Gastroesophageal sphincter (tissue), 4 donors: ENCODE data around the gene MORF4L1. TPM values are rescaled to one million over a fixed set of nuclear protein-coding genes. Genes with fewer than 3 reads are reported as not detected.

ENCODE experiments used
- ATAC-seq: fragments of 150-250 bp; one replicate; pipeline ENCODE4 v1.9.1; 2016; ENCODE audit warnings: mild to moderate bottlenecking, moderate library complexity
- H3K27ac ChIP-seq, 4 donors: fragments of 200-600 bp; sonication (generic) in 3 of 4; 1 replicate in 3 of 4; 2 replicates in 1 of 4; pipeline ENCODE4 v1.5.1; 2016 to 2019
- H3K27me3 ChIP-seq: fragments of 200-600 bp; sonication (generic); one replicate; pipeline ENCODE4 v1.5.1; 2019
- H3K36me3 ChIP-seq, 2 donors: fragments of 200-600 bp; sonication (generic); one replicate each; pipeline ENCODE4 v1.5.1; 2019; ENCODE audit warnings: control low read depth in 1 of 2
- H3K4me1 ChIP-seq, 3 donors: fragments of 200-600 bp; sonication (generic); 1 replicate in 2 of 3; 2 replicates in 1 of 3; pipeline ENCODE4 v1.5.1; 2016 to 2019; ENCODE audit warnings: control low read depth in 2 of 3
- H3K4me3 ChIP-seq, 2 donors: fragments of 200-600 bp; sonication (generic); one replicate each; pipeline ENCODE4 v1.5.1; 2019; ENCODE audit warnings: mild to moderate bottlenecking in 1 of 2, moderate library complexity in 1 of 2
- H3K9me3 ChIP-seq, 3 donors: fragments of 200-600 bp; sonication (generic); one replicate each; pipeline ENCODE4 v1.5.1; 2017 to 2019; ENCODE audit warnings: control low read depth in 2 of 3
- EP300 ChIP-seq: sonication (generic); formaldehyde crosslinking; IDR thresholded peaks from one replicate; pipeline ENCODE4 v1.6.1; 2017; ENCODE audit warnings: antibody characterized with exemption, mild to moderate bottlenecking
- POLR2A ChIP-seq, 2 donors: fragments of 450-650 bp; IDR thresholded peaks; one replicate each; pipeline ENCODE4 v1.6.1; 2017; ENCODE audit warnings: antibody characterized with exemption in 2 of 2, mild to moderate bottlenecking in 2 of 2, moderate library complexity in 1 of 2
- POLR2AphosphoS5 ChIP-seq: sonication (generic); formaldehyde crosslinking; IDR thresholded peaks from one replicate; pipeline ENCODE4 v1.6.1; 2017; ENCODE audit warnings: antibody characterized with exemption
- WGBS, 2 donors: methylation state at CpG; one replicate each; pipeline ENCODE4 v1.1.5; 2018; ENCODE audit warnings: low coverage in 1 of 2; 5-methylcytosine and 5-hydroxymethylcytosine counted together
- total RNA-seq, 4 donors: library from RNA; depleted of rRNA; stranded (reverse); fragments of >200 nt; gene quantifications; one replicate each; pipeline ENCODE4 v1.1.0, GENCODE V29; 2016
- TF ChIP-seq, protein P1 (sequence below), 4 experiments: fragments of 200-600 bp in 2 of 4; fragments of 450-650 bp in 2 of 4; sonication (generic) in 1 of 4; IDR thresholded peaks; one replicate each; pipeline ENCODE4 v1.5.1; 2017 to 2019; ENCODE audit warnings: antibody characterized with exemption in 4 of 4, mild to moderate bottlenecking in 2 of 4, moderate library complexity in 2 of 4

Gene MORF4L1, protein sequence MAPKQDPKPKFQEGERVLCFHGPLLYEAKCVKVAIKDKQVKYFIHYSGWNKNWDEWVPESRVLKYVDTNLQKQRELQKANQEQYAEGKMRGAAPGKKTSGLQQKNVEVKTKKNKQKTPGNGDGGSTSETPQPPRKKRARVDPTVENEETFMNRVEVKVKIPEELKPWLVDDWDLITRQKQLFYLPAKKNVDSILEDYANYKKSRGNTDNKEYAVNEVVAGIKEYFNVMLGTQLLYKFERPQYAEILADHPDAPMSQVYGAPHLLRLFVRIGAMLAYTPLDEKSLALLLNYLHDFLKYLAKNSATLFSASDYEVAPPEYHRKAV
- 100 to 1,000 TPM; 347 to 449 (median 406) TPM for total RNA-seq

DNA sequence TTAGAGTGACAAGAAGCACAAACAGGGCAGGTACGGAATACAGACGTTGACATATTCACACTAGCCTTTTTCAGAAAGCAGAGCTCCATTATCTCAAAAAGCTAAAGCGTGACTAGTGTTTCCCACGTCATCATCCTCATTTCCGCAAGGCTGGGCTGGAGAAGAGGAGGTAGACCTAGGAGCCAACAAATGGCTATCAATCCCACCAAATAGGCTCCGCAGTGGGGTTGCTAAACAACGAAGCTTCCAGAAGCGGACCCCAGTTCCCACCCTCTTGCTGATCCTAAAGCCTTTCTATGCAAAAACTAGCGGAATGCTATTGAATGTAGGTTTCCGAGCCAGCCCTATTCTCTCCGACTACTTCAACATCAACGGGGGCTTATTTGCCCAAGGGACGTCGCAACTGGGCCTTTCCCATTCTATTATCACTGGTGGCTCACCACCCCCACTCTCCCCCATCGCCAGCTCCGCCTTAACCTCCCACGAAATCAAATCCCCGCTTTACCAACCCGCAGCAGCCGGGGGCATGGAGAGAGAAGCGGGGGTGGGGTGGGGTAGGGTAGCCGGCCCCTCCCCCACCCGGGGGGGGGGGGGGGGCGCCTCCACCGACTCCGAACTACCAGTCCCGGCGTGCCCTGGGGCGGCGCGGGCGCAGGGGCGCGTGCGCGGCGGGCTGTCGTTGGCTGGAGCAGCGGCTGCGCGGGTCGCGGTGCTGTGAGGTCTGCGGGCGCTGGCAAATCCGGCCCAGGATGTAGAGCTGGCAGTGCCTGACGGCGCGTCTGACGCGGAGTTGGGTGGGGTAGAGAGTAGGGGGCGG lies at the start of gene MORF4L1:
MORF4L1 (plus strand) TSS at position 736 of the 817 bp plus-strand sequence. CDS start 128 bp downstream, outside the sequence.
- no peaks in the 10 kb centered on the region for H3K9me3 ChIP-seq
- H3K4me3 ChIP-seq: peak within 1 kb of the TSS; percentile 67 to 79
- H3K27ac ChIP-seq: peak within 1 kb of the TSS; percentile 93 to 100 (median 97)
- H3K27me3 ChIP-seq: no peaks in the 10 kb centered on the region
- peak; percentile 81 for TF ChIP-seq POLR2AphosphoS5
- TF ChIP-seq EP300: no peak
- TF ChIP-seq POLR2A (IDR thresholded peaks at IDR 0.05): no peak
- 5% methylated on average over 11 to 17 of the region's 52 CpGs for WGBS, 2 donors
- peak; percentile 99 for ATAC-seq
- H3K36me3 ChIP-seq: no peaks in the 10 kb centered on the region
- peaks cover 2 to 37% (median 20%) of the 10 kb centered on the region in 3 donors for H3K4me1 ChIP-seq

DNA sequence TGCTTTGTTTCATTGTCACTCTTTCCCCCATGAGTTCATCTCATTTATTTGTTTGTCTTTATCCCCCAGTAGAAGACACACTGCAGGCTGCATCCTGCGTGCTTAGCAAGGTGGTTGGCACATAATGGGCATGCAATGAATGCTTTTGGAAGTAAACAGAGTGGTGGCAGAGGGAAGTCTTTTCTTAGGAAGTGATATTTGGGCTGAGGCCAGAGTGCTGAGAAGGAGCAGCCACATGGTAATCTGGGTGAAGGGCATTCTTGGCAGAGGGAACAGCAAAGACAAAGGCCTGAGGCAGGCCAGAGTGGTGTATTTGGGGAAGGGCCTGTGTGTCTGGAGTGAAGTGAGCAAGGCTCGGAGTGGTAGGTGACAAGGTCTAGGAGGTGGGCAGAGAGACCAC lies 43.8 kb upstream of the MORF4L1 start:
- Histone ChIP-seq H3K27ac (no peak overlapping the region), H3K36me3 (no peaks in the 10 kb centered on the region), H3K4me1 (peaks cover 0 to 9% (median 0%) of the 10 kb centered on the region in 3 donors), H3K27me3 (peaks cover 16% of the 10 kb centered on the region), H3K4me3 (no peak overlapping the region), H3K9me3 (no peaks in the 10 kb centered on the region)
- WGBS, 2 donors: 83 to 86% methylated on average over 1 to 2 of the region's 2 CpGs
- no peak for ATAC-seq
- TF ChIP-seq EP300 (no peak), POLR2A (IDR thresholded peaks at IDR 0.05) (no peak), POLR2AphosphoS5 (no peak)
- TF ChIP-seq, protein P1, sequence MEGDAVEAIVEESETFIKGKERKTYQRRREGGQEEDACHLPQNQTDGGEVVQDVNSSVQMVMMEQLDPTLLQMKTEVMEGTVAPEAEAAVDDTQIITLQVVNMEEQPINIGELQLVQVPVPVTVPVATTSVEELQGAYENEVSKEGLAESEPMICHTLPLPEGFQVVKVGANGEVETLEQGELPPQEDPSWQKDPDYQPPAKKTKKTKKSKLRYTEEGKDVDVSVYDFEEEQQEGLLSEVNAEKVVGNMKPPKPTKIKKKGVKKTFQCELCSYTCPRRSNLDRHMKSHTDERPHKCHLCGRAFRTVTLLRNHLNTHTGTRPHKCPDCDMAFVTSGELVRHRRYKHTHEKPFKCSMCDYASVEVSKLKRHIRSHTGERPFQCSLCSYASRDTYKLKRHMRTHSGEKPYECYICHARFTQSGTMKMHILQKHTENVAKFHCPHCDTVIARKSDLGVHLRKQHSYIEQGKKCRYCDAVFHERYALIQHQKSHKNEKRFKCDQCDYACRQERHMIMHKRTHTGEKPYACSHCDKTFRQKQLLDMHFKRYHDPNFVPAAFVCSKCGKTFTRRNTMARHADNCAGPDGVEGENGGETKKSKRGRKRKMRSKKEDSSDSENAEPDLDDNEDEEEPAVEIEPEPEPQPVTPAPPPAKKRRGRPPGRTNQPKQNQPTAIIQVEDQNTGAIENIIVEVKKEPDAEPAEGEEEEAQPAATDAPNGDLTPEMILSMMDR (IDR thresholded peaks at IDR 0.05): no peak

DNA sequence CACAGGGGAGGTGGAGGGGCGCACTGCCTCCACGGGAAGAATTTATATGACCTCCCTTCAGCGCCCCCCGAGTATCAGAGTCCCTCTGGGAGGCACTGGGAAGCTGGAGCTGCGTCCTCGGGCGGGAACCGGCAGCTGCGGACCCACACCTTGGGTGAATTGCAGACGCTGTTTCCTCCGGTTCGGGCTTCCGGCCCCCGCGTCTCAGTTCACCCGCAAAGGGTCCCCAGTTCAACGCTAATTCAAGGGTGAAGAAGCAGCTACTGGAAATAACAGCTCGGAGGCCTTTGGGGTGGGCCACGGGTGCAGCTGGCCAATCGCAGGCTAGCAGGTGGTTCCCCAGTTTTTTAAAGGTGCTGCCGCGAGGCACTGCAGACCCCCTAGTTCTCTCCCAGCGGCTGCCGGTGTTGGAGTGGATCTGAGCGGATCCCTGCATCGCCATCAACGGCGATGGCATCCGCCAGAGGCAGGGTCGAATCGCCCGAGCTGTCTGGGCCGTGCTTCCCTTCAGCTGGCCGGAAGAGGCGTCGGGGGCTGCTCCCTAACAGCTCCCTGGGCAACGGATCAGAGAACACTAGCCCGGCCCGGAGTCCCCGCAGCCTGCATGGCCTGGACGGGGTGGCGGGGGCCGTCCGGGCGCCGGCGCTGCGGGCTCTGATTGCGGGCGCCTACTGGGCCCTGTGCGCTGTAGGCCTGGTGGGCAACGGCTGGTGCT lies 42.0 kb upstream of the MORF4L1 start:
- WGBS, 2 donors: 80% methylated on average over 10 of the region's 52 CpGs; no CpG with 5 or more reads in 1 of the 2 donors
- H3K4me1 ChIP-seq: peaks cover 0 to 3% (median 0%) of the 10 kb centered on the region in 3 donors
- H3K9me3 ChIP-seq: no peaks in the 10 kb centered on the region
- no peak for ATAC-seq
- H3K36me3 ChIP-seq: no peaks in the 10 kb centered on the region
- H3K27ac ChIP-seq: no peak overlapping the region
- TF ChIP-seq EP300 (no peak), POLR2AphosphoS5 (no peak), POLR2A (IDR thresholded peaks at IDR 0.05) (no peak)
- TF ChIP-seq, protein P1 (IDR thresholded peaks at IDR 0.05): no peak
- H3K4me3 ChIP-seq: peak overlapping the region in 1 of 2 donors; percentile 16
- peaks cover 16% of the 10 kb centered on the region for H3K27me3 ChIP-seq

DNA sequence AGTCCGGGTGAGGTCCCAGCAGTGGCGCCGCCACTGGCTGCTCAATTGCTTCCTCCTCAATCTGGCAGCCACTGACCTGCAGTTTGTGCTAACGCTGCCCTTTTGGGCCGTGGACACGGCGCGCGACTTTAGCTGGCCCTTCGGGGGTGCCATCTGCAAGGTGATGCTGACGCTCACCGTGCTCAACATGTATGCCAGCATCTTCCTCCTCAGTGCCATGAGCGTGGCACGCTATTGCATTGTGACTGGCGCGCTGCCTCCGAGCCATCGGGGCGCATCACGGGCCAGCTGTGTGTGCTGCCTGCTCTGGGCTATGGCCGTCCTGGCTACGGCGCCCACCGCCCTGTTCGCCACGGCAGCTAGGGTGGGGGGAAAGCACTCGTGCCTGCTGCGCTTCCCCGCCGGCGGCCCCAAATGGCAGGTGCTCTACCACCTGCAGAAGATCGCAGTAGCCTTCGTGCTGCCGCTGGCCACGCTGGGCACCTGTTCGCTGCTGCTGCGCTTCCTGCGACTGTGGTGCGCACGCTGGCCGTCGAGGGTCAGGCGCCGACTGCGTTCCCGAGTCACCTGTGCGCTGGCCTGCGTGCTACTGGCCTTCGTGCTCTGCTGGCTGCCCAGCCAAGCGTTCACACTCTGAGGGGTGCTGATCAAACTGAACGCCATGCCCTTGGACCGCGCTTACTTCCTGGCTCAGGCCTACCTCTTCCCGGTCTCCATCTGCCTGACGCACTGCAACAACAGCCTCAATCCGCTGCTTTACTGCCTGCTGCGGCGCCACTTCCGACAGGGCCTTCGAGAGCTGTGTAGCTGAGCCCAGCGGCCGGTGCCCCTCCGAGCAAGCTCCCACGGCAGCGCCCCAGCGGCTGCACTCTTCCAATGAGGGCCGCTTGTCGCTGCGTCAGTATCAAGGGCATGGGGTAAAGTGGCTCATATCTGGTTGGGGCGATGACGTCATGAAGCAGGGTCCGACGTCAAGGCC lies 41.2 kb upstream of the MORF4L1 start:
- peak overlapping the region in 1 of 2 donors; percentile 16 for H3K4me3 ChIP-seq
- H3K27ac ChIP-seq: no peak overlapping the region
- ATAC-seq: no peak
- TF ChIP-seq POLR2A (IDR thresholded peaks at IDR 0.05) (no peak), POLR2AphosphoS5 (no peak), EP300 (no peak)
- TF ChIP-seq, protein P1 (IDR thresholded peaks at IDR 0.05): no peak
- H3K9me3 ChIP-seq: no peaks in the 10 kb centered on the region
- 61 to 96% methylated on average over 2 to 14 of the region's 73 CpGs for WGBS, 2 donors
- H3K27me3 ChIP-seq: peaks cover 16% of the 10 kb centered on the region
- H3K36me3 ChIP-seq: no peaks in the 10 kb centered on the region
- H3K4me1 ChIP-seq: no peaks in the 10 kb centered on the region
